Adrenal gland (tissue), 12 donors: ENCODE data around the gene SYNPO. TPM values are rescaled to one million over a fixed set of nuclear protein-coding genes. Genes with fewer than 3 reads are reported as not detected.

Source experiments
- DNase-seq, 7 donors: peaks; one replicate each; pipeline ENCODE4 v3.0.0-alpha.2; 2019 to 2020
- H3K27ac ChIP-seq, 5 donors: fragments of 200-600 bp; sonication (generic) in 4 of 5; 1 replicate in 3 of 5; 2 replicates in 2 of 5; pipeline versions ENCODE4 v1.5.1 to v1.8.0; 2016 to 2020; ENCODE audit warnings: mild to moderate bottlenecking in 1 of 5
- H3K27me3 ChIP-seq: fragments of 200-600 bp; 2 replicates; pipeline ENCODE4 v1.8.0; 2021
- H3K36me3 ChIP-seq, 2 donors: fragments of 200-600 bp; replicated peaks in 1 of 2; 1 replicate in 1 of 2; 2 replicates in 1 of 2; pipeline versions ENCODE4 v1.5.1 to v1.8.0; 2018 to 2022
- H3K4me1 ChIP-seq, 2 donors: fragments of 200-600 bp; replicated peaks in 1 of 2; 1 replicate in 1 of 2; 2 replicates in 1 of 2; pipeline versions ENCODE4 v1.5.1 to v1.8.0; 2018 to 2021
- H3K4me3 ChIP-seq, 4 donors: fragments of 200-600 bp; sonication (generic) in 3 of 4; one replicate each; pipeline ENCODE4 v1.5.1; 2016 to 2018
- H3K9me3 ChIP-seq, 3 donors: fragments of 200-600 bp; sonication (generic) in 1 of 3; replicated peaks in 1 of 3; 1 replicate in 2 of 3; 2 replicates in 1 of 3; pipeline versions ENCODE4 v1.5.1 to v1.8.0; 2016 to 2021
- CTCF ChIP-seq, 6 experiments: fragments of 450-650 bp in 4 of 6; fragments of 200-600 bp in 2 of 6; sonication (generic) in 1 of 6; IDR thresholded peaks; 1 replicate in 5 of 6; 2 replicates in 1 of 6; pipeline versions ENCODE4 v1.5.1 to v1.8.0; 2016 to 2021; ENCODE audit warnings: antibody characterized with exemption in 6 of 6, mild to moderate bottlenecking in 2 of 6, moderate library complexity in 1 of 6
- POLR2A ChIP-seq, 2 donors: fragments of 450-650 bp; IDR thresholded peaks; one replicate each; pipeline ENCODE4 v1.6.1; 2017; ENCODE audit warnings: antibody characterized with exemption in 2 of 2, mild to moderate bottlenecking in 2 of 2, moderate library complexity in 1 of 2
- WGBS, 4 donors: extraction: QIAGEN DNeasy Blood & Tissue Kit in 2 of 4; methylation state at CpG; one replicate each; pipeline versions ENCODE4 v1.1.5 to v1.1.7; 2013 to 2017; 5-methylcytosine and 5-hydroxymethylcytosine counted together
- intact Hi-C, 2 donors: fragments of 100-400 bp; cut with DNase I; formaldehyde crosslinking; loops; one replicate each; pipeline versions ENCODE4 v1.14.1 to v1.15.0; 2022 to 2023
- polyA plus RNA-seq, 3 donors: library from polyadenylated mRNA; stranded (reverse); fragments of 200-250 nt in 2 of 3; fragments of 350-450 nt in 1 of 3; fragmentation: Illumina TruSeq in 1 of 3; extraction: RNeasy Lipid Tissue Mini Kit (QIAGEN cat#74804) in 1 of 3; gene quantifications; one replicate each; pipeline ENCODE4 v1.2.3, GENCODE V29; 2013 to 2014
- total RNA-seq, 9 donors: library from RNA; depleted of rRNA in 4 of 9; stranded (reverse); fragments of >200 nt in 4 of 9; fragments of 120-200 nt in 1 of 9; fragmentation: NEBNext Ultra II Directional in 1 of 9; extraction: Animal tissue kit (Norgen Biotek cat#: 25700) in 1 of 9; gene quantifications; one replicate each; pipeline versions ENCODE4 v1.1.0 to v1.2.4, GENCODE V29; 2013 to 2023
- donor health status: healthy with polysubstance abuse.
- donor health status: Bipolar disorder and iron deficiency.
- donor health status: DM: yes; HTN: yes; CAD: no.
- donor health status: DM: no; HTN: no; CAD: no.
- donor health status: DM: no; HTN: no; CAD: no.
- donor health status: DM: yes; HTN: yes; CAD: no.

SYNPO gene
- total and polyA plus RNA-seq, 12 donors = 10.0 to 293 (median 104) TPM

- DNase-seq = no peak
- WGBS, 4 donors = 80 to 94% (median 87%) methylated on average over 3 of the region's 3 CpGs
- Histone ChIP-seq H3K4me3 (no peak overlapping the region), H3K36me3 (no peaks in the 10 kb centered on the region), H3K9me3 (no peaks in the 10 kb centered on the region), H3K4me1 (peaks cover 0 to 9% of the 10 kb centered on the region in 2 donors), H3K27me3 (no peaks in the 10 kb centered on the region), H3K27ac (peak overlapping the region in 1 of 5 donors; percentile 57)
- no peak for TF ChIP-seq CTCF (IDR thresholded peaks at IDR 0.05)
- TF ChIP-seq POLR2A (IDR thresholded peaks at IDR 0.05) = no peak
- intact Hi-C loops = no loop called here
These were observed 43.6 kb upstream of the SYNPO start for GRCh38 chr5:150596826-150597225.

- H3K4me1 ChIP-seq = peaks cover 0 to 8% of the 10 kb centered on the region in 2 donors
- no peaks in the 10 kb centered on the region for H3K27me3 ChIP-seq
- no peak overlapping the region for H3K4me3 ChIP-seq
- peak overlapping the region in 1 of 5 donors; percentile 37 for H3K27ac ChIP-seq
- H3K9me3 ChIP-seq = no peaks in the 10 kb centered on the region
- H3K36me3 ChIP-seq = no peaks in the 10 kb centered on the region
- 66 to 91% (median 78%) methylated on average over 4 to 10 of the region's 10 CpGs for WGBS, 4 donors
- DNase-seq = no peak
- no peak for TF ChIP-seq CTCF (IDR thresholded peaks at IDR 0.05)
- TF ChIP-seq POLR2A (IDR thresholded peaks at IDR 0.05) = no peak
- intact Hi-C loops = no loop called here
These were observed 42.5 kb upstream of the SYNPO start for GRCh38 chr5:150598006-150598405.

GRCh38 chr5:150598821-150599273 lies 41.6 kb upstream of the SYNPO start:
- DNase-seq = no peak
- WGBS, 4 donors = 88 to 93% (median 88%) methylated on average over 5 to 12 of the region's 12 CpGs
- Histone ChIP-seq H3K9me3 (no peaks in the 10 kb centered on the region), H3K4me1 (peaks cover 3 to 16% of the 10 kb centered on the region in 2 donors), H3K27ac (peak overlapping the region in 2 of 5 donors; percentile 17 to 53), H3K4me3 (no peak overlapping the region), H3K27me3 (no peaks in the 10 kb centered on the region), H3K36me3 (no peaks in the 10 kb centered on the region)
- intact Hi-C loops = no loop called here
- TF ChIP-seq CTCF (IDR thresholded peaks at IDR 0.05) = no peak
- no peak for TF ChIP-seq POLR2A (IDR thresholded peaks at IDR 0.05)

GRCh38 chr5:150599281-150599680 lies 41.2 kb upstream of the SYNPO start:
- intact Hi-C loops = no loop called here

More at GRCh38 chr5:150599281-150599680, 41.2 kb upstream of the SYNPO start:
- Histone ChIP-seq H3K36me3 (no peaks in the 10 kb centered on the region), H3K4me3 (no peak overlapping the region), H3K27ac (peak overlapping the region in 1 of 5 donors; percentile 17), H3K4me1 (peaks cover 3 to 21% of the 10 kb centered on the region in 2 donors), H3K9me3 (no peaks in the 10 kb centered on the region), H3K27me3 (no peaks in the 10 kb centered on the region)
- no peak for DNase-seq
- TF ChIP-seq POLR2A (IDR thresholded peaks at IDR 0.05) (no peak), CTCF (IDR thresholded peaks at IDR 0.05) (no peak)
- WGBS, 4 donors = 86 to 93% (median 89%) methylated on average over 4 to 5 of the region's 5 CpGs
